Fibroblast of skin of right biceps (primary cell): ENCODE results near the gene CLEC12A.
"Not testable (repeated sequence)": the region's sequence is repeated elsewhere in the genome, so short reads cannot be mapped to it uniquely, and the experiment has no call there.

ENCODE experiments used
- DNase-seq: peaks from one replicate; pipeline ENCODE4 v3.0.0-alpha.2; 2013

CLEC12A gene

DNA sequence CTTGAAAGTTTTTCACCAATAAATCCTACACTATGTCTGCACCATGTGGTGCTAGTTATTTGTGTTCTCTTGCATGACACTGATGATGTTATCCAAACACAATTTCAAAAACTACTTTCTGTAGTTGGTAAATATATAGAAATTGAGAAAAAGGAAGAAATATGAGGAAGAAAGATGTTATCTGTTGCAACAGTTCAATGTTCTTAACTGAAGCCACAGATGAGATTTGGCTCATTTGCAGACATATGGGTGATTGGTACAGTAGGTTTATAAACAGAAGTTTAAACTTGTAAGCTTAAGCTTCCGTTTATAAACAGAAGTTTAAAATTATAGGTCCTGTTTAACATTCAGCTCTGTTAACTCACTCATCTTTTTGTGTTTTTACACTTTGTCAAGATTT lies at the start of gene CLEC12A:
Gene CLEC12A, plus strand, starts transcription at position 229 of the 400 bp plus-strand sequence. CDS start 188 bp downstream, outside the sequence.
- no peak for DNase-seq

DNA sequence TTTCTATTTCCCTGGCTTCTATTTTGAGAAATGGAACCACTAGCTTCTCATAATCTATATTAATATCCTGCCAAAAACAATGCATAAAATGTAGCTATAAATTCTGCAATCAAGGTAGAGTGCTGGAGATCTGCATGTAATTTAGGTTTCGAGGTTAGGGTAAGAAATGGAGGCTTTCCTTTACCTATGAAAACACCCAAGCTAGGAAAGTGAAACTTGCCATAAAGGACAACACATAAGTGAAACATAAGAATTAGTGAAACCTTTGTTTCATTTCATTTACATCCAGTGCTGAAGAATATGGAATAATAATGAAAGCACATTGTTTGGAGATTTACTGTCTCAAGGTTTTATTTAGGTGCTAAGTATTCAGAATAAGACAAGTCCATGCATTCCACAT lies 48.8 kb upstream of the CLEC12A start:
- no peak for DNase-seq

GRCh38 chr12:9925705-9926393 lies 45.4 kb upstream of the CLEC12A start:
- DNase-seq = peak; percentile 20

DNA sequence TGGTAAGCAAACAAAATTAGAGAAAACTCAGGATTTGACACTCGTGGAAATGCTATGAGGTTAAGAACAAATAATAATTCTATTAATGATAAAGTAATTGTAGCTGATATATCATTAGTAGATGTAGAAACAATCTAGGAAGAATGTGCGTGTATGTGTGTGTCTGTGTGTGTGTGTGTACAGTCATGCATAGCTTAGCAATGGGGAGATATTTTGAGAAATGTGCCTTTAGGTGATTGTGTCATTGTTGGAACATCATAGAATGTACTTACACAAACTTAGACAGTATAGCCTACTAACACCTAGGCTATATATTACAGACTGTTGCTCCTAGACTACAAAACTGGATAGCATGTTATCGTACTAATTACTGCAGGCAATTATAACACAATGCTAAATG lies 44.3 kb upstream of the CLEC12A start:
- no peak for DNase-seq

- no peak for DNase-seq
Measured at GRCh38 chr12:9928607-9929006, 42.6 kb upstream of the CLEC12A start.

DNA sequence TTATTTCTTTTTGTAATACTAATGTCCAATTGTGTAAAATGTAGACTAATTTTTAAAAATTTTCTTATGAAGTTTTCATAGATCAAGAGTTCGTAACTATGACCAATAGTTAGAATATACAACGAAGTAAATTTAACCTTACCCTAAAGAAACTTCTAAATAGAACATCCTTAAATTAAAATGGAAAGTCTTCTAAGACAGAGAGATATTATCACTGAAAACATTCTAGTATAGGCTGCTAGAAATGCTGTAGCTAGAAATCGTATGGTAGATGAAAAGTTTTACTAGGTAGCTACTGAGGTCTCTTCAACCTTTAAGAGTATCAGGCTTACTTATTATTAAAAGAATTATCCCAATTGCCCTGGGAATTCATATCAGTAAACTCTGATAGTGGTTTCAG lies 40.0 kb upstream of the CLEC12A start:
- DNase-seq = no peak

- no peak for DNase-seq
Measured at GRCh38 chr12:9932270-9932669, 38.9 kb upstream of the CLEC12A start, which contains the start of gene CLEC2A. Gene CLEC2A (minus strand): TSS chr12:9932370. CDS start chr12:9932329, 41 bp downstream.

DNA sequence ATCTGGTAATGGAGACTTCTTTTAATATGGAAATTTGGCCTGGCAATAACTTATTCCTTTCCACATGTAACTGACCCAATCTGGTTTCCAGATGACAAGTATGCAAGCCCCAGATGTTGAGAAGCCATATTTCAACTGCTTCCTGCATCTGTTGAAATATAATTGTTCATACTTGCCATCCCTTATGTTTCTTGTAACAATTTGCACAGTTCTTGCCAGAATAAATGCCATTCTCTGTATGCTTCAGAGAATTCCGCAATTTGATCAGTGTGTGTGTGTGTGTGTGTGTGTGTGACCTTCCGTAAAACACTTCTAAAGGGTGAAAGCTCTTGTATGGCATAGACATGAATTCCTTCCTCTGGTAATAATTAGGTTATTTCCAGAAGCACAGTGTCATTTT lies 37.3 kb upstream of the CLEC12A start:
- DNase-seq = no peak

- DNase-seq = no peak
Measured at GRCh38 chr12:9935026-9935425, 36.2 kb upstream of the CLEC12A start.

- DNase-seq = no peak
Measured at GRCh38 chr12:9936591-9936990, 34.6 kb upstream of the CLEC12A start.

DNA sequence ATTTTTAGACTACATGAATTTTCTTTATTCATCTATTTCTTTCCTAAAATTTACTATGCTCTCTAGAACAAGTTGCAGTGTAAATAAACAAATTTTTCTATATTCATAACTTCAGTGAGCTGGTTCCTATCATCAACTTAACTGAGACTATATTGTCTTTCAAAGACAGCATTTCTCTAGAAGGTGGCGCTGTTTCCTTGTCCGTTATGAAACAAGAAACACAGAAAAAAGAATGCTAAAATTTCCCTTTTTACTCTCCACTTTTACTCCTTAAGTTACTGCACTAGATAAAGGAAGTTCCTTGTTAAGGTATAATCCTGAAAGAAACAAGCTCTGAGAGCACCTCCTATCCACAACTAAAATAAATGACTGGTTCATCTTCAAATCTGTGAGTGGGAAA lies 30.8 kb upstream of the CLEC12A start:
- DNase-seq = no peak

GRCh38 chr12:9941838-9942237 lies 29.4 kb upstream of the CLEC12A start:
- no peak for DNase-seq

- DNase-seq = no peak
Measured at GRCh38 chr12:9943240-9943639, 28.0 kb upstream of the CLEC12A start.

GRCh38 chr12:9944391-9944790 lies 26.8 kb upstream of the CLEC12A start:
- no peak for DNase-seq

DNA sequence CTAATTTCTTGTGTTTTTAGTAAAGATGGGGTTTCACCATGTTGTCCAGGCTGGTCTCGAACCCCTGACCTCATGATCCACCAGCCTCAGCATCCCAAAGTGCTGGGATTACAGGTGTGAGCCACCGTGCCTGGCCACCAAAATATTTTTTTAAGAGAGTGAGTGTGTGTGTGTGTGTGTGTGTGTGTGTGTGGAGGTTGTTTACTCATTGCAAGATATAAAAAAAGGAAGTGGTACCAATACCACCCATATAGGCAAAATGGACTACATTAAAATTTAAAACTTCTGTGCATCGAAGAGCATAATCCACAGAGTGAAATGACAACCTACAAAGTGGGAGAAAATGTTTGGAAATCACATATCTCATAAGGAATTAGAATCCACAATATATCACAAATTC lies 23.5 kb upstream of the CLEC12A start:
- DNase-seq = no peak

DNA sequence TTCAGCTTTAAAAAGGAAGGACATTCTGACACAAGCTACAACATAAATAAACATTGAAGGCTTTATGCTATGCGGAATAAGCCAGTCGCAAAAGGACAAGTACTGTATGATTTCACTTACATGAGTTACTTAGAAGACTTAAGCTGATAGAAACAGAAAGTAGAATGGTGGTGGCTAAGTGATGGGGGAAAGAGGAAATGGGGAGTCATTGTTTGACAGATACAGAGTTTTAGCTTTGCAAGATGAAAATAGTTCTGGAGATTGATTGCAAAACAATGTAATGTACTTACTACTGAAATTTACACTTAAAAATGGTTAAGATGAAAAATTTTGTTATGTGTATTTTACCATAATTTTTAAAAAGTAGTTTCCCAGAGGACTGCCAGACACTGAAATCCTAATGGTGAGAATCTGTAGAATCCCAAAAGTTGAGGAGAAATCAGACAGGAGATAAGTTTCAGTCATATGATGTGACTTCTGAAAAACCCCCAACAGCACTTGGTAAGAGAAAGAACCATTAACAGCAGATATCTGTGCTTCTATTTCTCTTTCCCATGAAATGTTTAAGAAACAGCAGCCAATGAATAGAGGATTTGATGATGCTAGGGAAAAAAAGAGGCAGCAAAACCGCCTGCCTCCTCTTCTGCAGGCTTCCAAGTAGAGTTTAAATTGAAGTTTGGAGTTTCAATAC lies 22.5 kb upstream of the CLEC12A start:
- DNase-seq = no peak

- no peak for DNase-seq
Measured at GRCh38 chr12:9951026-9951675, 20.1 kb upstream of the CLEC12A start.

GRCh38 chr12:9952954-9953729 lies 18.1 kb upstream of the CLEC12A start:
- DNase-seq = not testable (repeated sequence)

DNA sequence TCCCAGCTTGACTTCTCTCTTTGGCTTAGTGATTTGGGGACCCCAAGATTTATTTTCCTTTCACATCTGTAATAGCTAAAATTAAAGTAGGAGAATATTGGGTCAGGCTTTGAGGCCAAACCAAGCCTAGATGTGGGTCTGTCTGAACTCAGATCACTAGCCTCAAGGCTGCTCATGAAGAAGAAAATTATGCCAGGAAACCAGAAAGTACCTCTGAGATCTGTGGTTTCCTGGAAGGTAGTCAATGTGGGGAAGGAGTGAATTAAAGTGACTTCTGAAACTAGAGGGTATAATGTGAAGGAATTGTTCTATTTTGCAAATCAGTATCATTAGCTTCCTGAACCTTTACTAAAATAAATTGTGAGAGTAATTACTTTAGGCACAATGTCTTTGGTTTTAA lies 13.4 kb upstream of the CLEC12A start:
- DNase-seq = no peak

DNA sequence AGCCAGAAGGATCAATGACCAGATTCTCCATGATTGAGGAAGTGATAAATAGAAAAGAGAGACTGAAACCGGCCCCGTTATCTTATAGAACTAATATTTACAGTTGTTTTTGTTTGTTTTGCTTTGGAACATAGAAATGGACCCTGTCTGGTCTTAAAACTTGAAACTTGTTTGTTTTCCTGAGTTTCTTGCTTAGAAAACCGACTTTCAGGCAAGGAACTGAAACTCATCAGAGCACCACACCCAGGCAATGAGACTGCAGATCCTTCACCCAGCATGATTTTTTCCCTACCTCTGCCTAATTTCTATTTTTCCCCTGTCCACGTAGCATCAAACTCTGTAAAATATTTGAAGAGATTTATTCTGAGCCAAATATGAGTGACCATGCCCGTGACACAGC lies 10.6 kb upstream of the CLEC12A start:
- DNase-seq = no peak

GRCh38 chr12:9961106-9961505 lies 10.1 kb upstream of the CLEC12A start:
- no peak for DNase-seq

GRCh38 chr12:9961901-9962300 lies 9.3 kb upstream of the CLEC12A start:
- DNase-seq = no peak

DNA sequence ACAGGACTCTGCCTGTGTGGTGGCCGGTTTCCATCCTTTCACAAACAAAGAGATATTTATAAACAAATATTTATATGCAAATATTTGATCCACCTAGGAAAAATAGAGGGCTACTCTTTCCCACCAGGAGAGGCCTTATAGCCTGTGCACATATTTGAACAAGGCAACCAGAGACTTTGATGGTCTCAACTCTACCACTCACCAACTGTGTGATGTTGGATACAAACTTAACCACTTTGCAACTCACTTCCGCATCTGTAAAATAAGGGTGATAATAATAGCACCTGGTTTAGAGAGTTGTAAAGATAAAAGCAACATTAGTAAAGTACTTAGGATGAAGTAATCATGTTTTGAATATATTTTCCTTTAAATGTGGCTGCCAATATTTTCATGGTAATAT lies 1.5 kb upstream of the CLEC12A start:
- DNase-seq = no peak
